GM18517 (cell line): Measurements from ENCODE around the gene SHCBP1.
"Not testable (repeated sequence)": the region's sequence is repeated elsewhere in the genome, so short reads cannot be mapped to it uniquely, and the experiment has no call there.

Experiments used
- ATAC-seq: cut with Tn5 transposase; IDR thresholded peaks from one replicate; pipeline ENCODE4 v1.9.1; 2021; ENCODE audit warnings: mild to moderate bottlenecking, moderate library complexity; ENCODE audit not compliant: unreplicated experiment

The SHCBP1 gene

DNA sequence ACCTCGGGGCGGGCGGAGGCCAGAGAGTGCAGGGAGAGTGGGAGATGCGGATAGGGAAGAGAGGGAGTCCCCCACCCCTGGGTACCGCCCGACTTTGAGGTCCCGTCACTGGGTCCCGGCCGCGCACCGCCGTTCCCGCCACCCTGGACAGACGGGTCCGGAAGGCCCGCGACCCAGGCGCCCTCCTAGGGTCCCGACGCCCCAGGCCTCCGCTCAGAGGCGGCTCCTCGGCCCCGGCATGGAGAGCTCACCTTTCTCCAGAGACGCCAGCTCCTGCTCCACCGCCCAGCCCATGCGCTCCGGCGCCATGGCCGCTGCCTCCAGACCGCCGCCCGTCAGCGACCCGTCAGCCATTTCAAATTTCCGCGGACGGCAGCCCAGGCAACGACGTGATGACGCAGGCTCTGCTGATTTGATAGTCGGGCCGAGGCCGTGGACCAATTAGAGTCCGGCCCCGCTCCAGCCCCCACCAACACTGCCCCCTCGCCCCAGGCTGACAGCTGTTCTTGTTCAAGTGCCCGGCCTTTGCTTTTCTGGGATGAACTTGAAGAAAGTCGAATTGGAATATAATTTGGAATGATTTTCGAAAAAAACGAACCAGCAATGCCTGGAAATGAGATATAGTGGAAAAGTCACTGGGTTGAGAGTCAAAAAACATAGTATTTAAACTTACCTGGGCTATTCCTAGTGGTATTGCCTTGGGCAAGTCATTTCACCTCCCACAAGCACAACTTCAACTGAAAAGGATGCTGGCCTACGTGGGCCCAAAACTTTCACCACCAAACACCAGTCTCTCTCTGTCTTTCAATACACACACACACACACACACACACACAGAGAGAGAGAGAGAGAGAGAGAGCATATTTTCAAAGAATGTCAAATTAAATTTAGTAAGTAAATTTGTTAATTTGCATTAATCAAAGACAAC, at the start of gene SHCBP1:
Gene SHCBP1 (minus strand): TSS at position 374 of the 928 bp plus-strand sequence. CDS start 20 bp downstream, at position 354.
- peak; percentile 89 for ATAC-seq

DNA sequence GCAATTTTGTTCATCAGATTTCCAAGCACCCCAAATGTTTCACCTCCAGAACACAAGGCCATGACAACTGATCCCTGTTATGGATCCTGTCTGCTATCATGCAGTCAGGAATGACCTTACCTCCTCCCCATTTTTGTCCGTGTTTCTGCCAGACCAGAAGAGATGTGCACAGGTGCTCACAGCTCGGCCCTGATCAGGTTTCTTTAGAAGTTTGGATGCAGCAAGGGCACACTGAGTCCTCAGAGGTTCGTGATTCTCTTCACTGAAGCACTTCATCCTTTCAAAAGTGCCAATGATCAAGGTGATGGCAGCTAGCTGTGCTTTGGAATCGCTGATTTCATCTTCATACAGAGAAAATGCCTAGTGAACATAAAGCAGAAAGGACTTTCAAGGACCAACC, 40.9 kb upstream of the SHCBP1 start:
- no peak for ATAC-seq

- ATAC-seq, result peak; percentile 83
Measured at GRCh38 chr16:46658925-46659324, 37.7 kb upstream of the SHCBP1 start.

DNA sequence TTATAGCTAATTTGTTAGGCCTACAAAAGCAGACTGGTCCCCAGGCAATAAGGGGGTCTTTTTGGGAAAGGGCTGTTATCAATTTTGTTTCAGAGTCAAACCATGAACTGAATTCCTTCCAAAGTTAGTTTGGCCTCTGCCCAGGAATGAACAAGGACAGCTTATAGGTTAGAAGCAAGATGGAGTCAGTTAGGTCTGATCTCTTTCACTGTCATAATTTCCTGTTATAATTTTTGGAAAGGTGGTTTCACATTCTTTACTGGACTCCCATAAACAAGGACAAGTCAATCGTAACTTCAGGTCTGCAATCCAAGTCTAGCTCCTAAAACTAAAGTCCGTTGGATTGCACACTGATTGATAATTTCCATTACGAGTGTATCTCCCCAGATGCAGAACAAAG, 30.1 kb upstream of the SHCBP1 start:
- ATAC-seq, result no peak

GRCh38 chr16:46650254-46650623, 29.1 kb upstream of the SHCBP1 start:
- no peak for ATAC-seq

GRCh38 chr16:46649588-46650253, 28.5 kb upstream of the SHCBP1 start:
- no peak for ATAC-seq

DNA sequence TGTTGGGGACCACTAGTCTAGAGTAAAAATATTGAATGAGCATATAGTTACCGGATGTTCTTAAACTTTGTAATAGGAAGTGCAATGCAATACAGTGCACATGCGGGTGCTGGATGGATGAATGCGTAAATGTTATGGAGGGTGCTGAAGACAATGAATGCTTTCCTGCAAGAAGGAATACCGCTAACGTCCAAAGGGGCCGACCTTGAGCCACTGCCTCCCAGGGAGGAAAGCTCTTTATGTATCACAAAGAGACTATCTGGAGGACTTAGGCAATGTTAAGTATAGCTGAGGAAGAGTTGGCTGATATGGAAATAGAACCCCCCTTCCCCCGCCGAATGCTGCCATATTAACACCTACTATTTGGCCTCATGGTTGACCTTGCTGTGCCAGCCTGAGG, 27.5 kb upstream of the SHCBP1 start:
- ATAC-seq, result no peak

GRCh38 chr16:46638947-46639925, 18.1 kb upstream of the SHCBP1 start:
- no peak for ATAC-seq

- ATAC-seq, result no peak
Measured at GRCh38 chr16:46632778-46633733, 11.9 kb upstream of the SHCBP1 start.

DNA sequence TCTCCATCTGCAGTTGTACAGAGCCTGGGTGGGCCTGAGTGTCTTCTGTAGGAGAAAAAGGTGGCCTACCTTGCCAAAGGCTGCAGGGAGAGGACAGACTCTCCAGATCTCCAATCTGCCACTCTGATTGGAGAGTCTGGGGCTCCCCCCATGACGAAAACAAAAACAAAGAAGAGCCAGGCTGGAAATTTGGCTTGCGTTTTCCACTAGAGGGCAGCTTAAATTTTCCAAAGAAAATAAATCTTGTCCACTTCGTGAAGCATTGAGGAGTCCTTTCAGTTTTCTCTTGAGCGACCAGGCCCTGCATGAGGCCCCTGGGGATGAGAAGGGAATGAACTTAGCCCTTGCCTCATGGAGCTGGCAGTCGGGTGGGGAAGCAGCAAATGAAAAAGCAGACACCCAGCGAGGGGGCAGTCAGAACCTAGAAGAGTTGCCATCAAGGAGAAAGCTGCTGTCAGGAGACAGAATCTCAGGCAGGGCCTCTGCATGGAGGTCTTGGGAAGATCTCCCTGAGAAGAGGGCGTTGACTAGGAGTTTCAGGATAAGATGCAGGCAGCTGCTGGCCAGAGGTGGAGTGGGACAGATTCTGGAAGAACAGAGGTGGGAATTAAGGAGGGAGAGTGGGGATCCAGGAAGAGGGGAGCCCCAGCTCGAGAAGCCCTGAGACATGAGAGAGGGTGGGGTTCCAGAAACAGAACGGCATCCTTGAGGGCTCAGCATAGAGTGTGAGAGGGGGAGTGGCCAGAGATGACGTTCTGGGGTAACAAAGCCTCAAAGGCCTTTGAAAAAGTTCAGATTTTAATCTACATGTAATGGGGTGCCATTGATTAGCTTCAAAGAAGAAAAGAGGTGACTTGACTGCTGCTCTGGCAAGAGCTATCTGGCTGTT, 8.4 kb upstream of the SHCBP1 start:
- ATAC-seq, result no peak

DNA sequence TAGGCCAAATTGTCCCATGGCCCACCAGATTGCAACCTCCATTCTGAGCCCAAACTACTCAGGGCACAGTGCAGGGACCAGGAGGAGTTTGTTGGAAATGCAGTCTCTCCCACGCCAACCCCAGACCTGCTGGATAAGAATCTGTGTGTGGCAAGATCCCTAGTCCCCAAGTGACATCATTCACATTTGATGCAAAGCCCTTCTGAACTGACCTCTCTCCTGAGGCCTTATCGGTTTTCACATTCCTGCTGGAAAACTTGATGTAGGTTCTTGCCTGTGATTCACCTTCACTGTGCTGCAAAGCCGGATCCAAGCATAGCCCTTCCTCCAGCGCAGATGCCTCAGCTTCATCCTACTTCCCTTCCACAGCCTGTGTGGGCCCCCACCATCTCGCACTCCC, 6.6 kb upstream of the SHCBP1 start:
- no peak for ATAC-seq

DNA sequence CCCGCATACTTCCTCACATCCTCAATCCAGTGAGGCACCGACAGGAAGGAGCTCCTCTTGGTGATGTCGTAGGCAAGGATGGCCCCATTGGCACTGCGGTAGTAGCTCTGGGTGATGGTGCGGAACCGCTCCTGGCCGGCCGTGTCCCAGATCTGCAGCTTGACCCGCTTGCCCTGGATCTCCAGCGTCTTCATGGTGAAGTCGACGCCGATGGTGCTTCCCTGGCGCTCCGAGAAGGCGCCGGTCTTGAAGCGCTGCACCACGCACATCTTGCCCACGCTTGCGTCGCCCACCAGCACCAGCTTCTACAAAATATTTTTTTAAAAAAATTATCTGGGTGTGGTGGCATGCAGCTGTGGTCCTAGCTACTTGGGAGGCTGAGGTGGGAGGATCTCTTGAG, 5.5 kb upstream of the SHCBP1 start:
- not testable (repeated sequence) for ATAC-seq

- ATAC-seq, result not testable (repeated sequence)
Measured at GRCh38 chr16:46624862-46625261, 3.7 kb upstream of the SHCBP1 start.

GRCh38 chr16:46623707-46624106, 2.5 kb upstream of the SHCBP1 start:
- not testable (repeated sequence) for ATAC-seq

- not testable (repeated sequence) for ATAC-seq
Measured at GRCh38 chr16:46623246-46623645, 2.1 kb upstream of the SHCBP1 start.

DNA sequence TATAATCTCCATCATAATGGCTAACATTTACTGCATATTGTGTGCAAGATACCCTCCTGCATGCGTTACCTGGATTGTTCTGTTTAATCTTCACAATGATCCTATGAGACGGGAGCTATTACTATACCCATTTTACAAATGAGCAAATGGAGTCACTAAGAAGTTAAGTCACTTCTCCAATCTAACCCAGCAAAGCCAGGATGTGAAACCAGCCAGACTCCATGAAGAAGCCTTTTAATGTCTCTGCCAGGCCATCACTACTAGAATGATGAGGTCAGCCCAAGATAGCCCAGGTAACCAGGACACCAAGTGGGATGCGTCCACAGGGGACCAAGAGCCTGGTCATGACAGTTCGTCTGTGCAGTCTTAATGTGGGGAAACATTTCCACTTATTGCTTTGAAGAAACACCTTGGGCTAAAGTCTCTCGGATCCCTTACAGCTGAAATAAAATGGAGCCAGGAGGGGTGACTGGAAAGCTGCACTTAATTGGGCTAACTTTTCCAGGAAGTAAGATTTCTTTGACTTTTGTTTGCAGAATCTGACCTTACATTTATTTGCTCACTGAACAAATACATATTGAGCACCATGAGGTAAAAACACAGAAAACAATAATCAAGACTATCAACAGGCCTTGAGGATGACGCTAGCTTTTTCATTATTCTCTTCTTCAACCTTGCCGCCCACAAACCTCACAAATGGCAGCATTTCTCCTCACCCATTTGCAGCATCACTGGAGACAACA, 926 bp upstream of the SHCBP1 start:
- ATAC-seq, result no peak

GRCh38 chr16:46620266-46621005, 743 bp downstream of the SHCBP1 start:
- ATAC-seq, result peak; percentile 9
